ENCODE results near the gene KRT5.

KRT5 gene

GRCh38 chr12:52539083-52539820 is 19.1 kb upstream of the KRT5 start:
- Histone ChIP-seq H3K27ac (ENCODE audit: insufficient read depth, low read length, poor library complexity, severe bottlenecking) (no peak overlapping the region), H3K36me3 (ENCODE audit: control insufficient read depth, insufficient read depth, low read length) (no peaks in the 10 kb centered on the region), H3K4me1 (ENCODE audit: control insufficient read depth, insufficient read depth, low read length, poor library complexity, severe bottlenecking) (no peaks in the 10 kb centered on the region), H3K27me3 (replicated peaks; ENCODE audit: control insufficient read depth, insufficient read depth, low read length, poor library complexity, severe bottlenecking) (no peaks in the 10 kb centered on the region), H3K9me3 (ENCODE audit: control insufficient read depth, low read length) (no peaks in the 10 kb centered on the region), H3K4me3 (ENCODE audit: insufficient read depth, low read depth, low read length, poor library complexity, severe bottlenecking) (no peak overlapping the region)
- DNase-seq = no peak

DNA sequence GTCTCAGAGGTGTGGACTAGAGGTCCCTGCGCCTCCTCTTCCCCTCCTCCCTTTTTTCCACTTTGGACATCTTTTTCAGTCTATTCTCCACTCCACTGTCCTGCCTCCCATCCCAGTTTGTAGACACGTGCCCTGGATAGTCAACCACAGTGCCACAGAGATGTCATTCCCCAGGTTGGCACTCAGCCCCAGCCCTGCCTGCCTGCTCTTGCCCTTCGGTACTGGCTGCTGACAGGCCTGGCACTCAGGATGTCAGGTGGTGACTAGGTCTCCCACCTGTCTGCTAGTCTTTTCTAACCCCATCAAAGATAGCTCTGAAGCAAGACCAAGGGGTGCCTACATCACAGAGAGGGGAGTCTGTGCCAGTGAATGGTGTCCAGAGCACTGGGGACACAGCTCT is 16.9 kb upstream of the KRT5 start:
- H3K4me3 ChIP-seq (ENCODE audit: insufficient read depth, low read depth, low read length, poor library complexity, severe bottlenecking) = no peak overlapping the region
- no peaks in the 10 kb centered on the region for H3K27me3 ChIP-seq (replicated peaks; ENCODE audit: control insufficient read depth, insufficient read depth, low read length, poor library complexity, severe bottlenecking)
- H3K36me3 ChIP-seq (ENCODE audit: control insufficient read depth, insufficient read depth, low read length) = no peaks in the 10 kb centered on the region
- no peaks in the 10 kb centered on the region for H3K4me1 ChIP-seq (ENCODE audit: control insufficient read depth, insufficient read depth, low read length, poor library complexity, severe bottlenecking)
- DNase-seq = no peak
- no peak overlapping the region for H3K27ac ChIP-seq (ENCODE audit: insufficient read depth, low read length, poor library complexity, severe bottlenecking)
- H3K9me3 ChIP-seq (ENCODE audit: control insufficient read depth, low read length) = no peaks in the 10 kb centered on the region

DNA sequence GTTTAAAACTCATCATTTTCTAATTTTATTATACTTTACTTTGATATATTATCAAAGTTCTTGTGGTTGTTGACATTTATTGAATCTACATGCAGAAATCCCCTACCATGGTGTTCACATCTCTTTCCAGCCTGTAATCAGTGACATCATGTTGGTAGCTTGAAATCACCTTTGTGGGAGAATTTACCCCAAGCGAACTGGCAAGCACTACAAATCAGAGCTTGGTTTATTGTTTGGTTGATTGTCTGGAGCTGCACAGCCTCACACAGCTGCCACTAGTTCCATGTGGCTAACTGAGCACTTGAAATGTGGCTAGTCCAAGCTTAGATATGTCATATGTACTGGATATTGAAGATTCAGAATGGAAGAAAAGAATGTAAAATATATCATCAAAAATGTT is 15.4 kb upstream of the KRT5 start:
- H3K27me3 ChIP-seq (replicated peaks; ENCODE audit: control insufficient read depth, insufficient read depth, low read length, poor library complexity, severe bottlenecking) = no peaks in the 10 kb centered on the region
- H3K36me3 ChIP-seq (ENCODE audit: control insufficient read depth, insufficient read depth, low read length) = no peaks in the 10 kb centered on the region
- H3K27ac ChIP-seq (ENCODE audit: insufficient read depth, low read length, poor library complexity, severe bottlenecking) = no peak overlapping the region
- no peak for DNase-seq
- no peak overlapping the region for H3K4me3 ChIP-seq (ENCODE audit: insufficient read depth, low read depth, low read length, poor library complexity, severe bottlenecking)
- H3K9me3 ChIP-seq (ENCODE audit: control insufficient read depth, low read length) = no peaks in the 10 kb centered on the region
- H3K4me1 ChIP-seq (ENCODE audit: control insufficient read depth, insufficient read depth, low read length, poor library complexity, severe bottlenecking) = no peaks in the 10 kb centered on the region

DNA sequence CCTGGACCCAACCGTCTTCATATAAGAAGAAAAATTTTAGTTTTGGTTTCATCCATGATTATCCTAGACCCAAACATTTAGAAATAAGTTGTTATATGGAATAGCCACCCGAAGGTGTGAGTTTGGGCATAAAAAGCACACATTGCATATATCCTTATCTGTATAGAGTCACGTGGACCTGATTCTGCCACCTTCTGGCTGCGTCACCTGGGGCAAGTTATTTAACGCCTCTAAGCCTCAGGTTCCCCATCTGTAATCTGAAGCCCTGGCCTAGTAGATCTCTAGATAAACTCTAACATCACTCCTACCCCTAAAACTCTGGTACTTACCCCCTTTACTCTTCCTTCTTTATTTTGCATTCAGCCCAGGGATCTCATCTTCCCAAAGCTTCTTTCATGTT is 14.3 kb upstream of the KRT5 start:
- Histone ChIP-seq H3K4me3 (ENCODE audit: insufficient read depth, low read depth, low read length, poor library complexity, severe bottlenecking) (no peak overlapping the region), H3K27ac (ENCODE audit: insufficient read depth, low read length, poor library complexity, severe bottlenecking) (no peak overlapping the region), H3K27me3 (replicated peaks; ENCODE audit: control insufficient read depth, insufficient read depth, low read length, poor library complexity, severe bottlenecking) (no peaks in the 10 kb centered on the region), H3K4me1 (ENCODE audit: control insufficient read depth, insufficient read depth, low read length, poor library complexity, severe bottlenecking) (no peaks in the 10 kb centered on the region), H3K9me3 (ENCODE audit: control insufficient read depth, low read length) (no peaks in the 10 kb centered on the region), H3K36me3 (ENCODE audit: control insufficient read depth, insufficient read depth, low read length) (no peaks in the 10 kb centered on the region)
- no peak for DNase-seq

GRCh38 chr12:52533686-52534470 is 13.7 kb upstream of the KRT5 start:
- Histone ChIP-seq H3K36me3 (ENCODE audit: control insufficient read depth, insufficient read depth, low read length) (no peaks in the 10 kb centered on the region), H3K9me3 (ENCODE audit: control insufficient read depth, low read length) (no peaks in the 10 kb centered on the region), H3K4me3 (ENCODE audit: insufficient read depth, low read depth, low read length, poor library complexity, severe bottlenecking) (no peak overlapping the region), H3K27ac (ENCODE audit: insufficient read depth, low read length, poor library complexity, severe bottlenecking) (no peak overlapping the region), H3K4me1 (ENCODE audit: control insufficient read depth, insufficient read depth, low read length, poor library complexity, severe bottlenecking) (no peaks in the 10 kb centered on the region), H3K27me3 (replicated peaks; ENCODE audit: control insufficient read depth, insufficient read depth, low read length, poor library complexity, severe bottlenecking) (no peaks in the 10 kb centered on the region)
- no peak for DNase-seq

DNA sequence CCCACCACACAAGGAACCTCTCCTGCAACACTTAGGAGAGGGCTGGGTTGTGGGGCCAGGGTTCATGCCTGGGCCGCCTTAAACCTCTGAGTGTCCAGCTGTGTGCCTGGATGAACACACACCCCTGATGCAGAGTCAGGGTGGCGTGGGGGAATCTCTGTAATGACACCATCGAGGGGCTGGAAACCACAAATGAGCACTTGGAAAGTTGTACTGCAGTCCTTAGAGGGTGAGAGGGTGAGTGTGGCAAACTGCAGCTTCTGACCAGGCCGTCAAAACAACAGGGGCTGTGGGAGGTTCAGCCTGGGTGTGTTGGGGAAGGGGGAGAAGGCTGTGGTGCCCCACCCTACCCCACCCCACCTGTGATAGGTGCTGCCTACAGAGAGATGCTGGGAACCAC is 12.4 kb upstream of the KRT5 start:
- Histone ChIP-seq H3K27ac (ENCODE audit: insufficient read depth, low read length, poor library complexity, severe bottlenecking) (no peak overlapping the region), H3K4me3 (ENCODE audit: insufficient read depth, low read depth, low read length, poor library complexity, severe bottlenecking) (no peak overlapping the region), H3K36me3 (ENCODE audit: control insufficient read depth, insufficient read depth, low read length) (no peaks in the 10 kb centered on the region), H3K9me3 (ENCODE audit: control insufficient read depth, low read length) (no peaks in the 10 kb centered on the region), H3K4me1 (ENCODE audit: control insufficient read depth, insufficient read depth, low read length, poor library complexity, severe bottlenecking) (no peaks in the 10 kb centered on the region), H3K27me3 (replicated peaks; ENCODE audit: control insufficient read depth, insufficient read depth, low read length, poor library complexity, severe bottlenecking) (no peaks in the 10 kb centered on the region)
- no peak for DNase-seq

GRCh38 chr12:52531566-52532300 is 11.5 kb upstream of the KRT5 start:
- no peaks in the 10 kb centered on the region for H3K4me1 ChIP-seq (ENCODE audit: control insufficient read depth, insufficient read depth, low read length, poor library complexity, severe bottlenecking)
- no peak for DNase-seq

DNA sequence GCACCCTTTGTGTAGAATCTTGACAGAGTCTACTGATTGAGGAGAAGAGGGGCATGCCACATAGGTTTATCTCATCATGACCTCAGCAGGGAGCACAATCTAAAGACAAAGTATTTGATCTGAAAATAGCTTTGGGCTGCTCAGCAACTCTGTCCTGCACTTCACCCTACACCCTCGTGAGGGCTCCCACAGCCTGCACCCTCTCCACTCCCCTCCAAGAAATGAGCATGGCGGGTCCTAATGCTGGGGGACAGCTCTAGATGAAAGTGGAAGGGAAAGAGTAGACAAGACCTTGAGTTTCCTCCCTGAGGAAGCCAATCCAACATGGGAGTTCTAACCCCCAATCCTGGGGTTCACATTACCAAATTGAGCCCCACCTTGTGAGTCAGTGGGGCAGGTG is 10.7 kb upstream of the KRT5 start:
- Histone ChIP-seq H3K27me3 (replicated peaks; ENCODE audit: control insufficient read depth, insufficient read depth, low read length, poor library complexity, severe bottlenecking) (no peaks in the 10 kb centered on the region), H3K36me3 (ENCODE audit: control insufficient read depth, insufficient read depth, low read length) (no peaks in the 10 kb centered on the region), H3K4me1 (ENCODE audit: control insufficient read depth, insufficient read depth, low read length, poor library complexity, severe bottlenecking) (no peaks in the 10 kb centered on the region), H3K4me3 (ENCODE audit: insufficient read depth, low read depth, low read length, poor library complexity, severe bottlenecking) (no peak overlapping the region), H3K9me3 (ENCODE audit: control insufficient read depth, low read length) (no peaks in the 10 kb centered on the region), H3K27ac (ENCODE audit: insufficient read depth, low read length, poor library complexity, severe bottlenecking) (no peak overlapping the region)
- DNase-seq = no peak

More at GRCh38 chr12:52531566-52532300, 11.5 kb upstream of the KRT5 start:
- Histone ChIP-seq H3K9me3 (ENCODE audit: control insufficient read depth, low read length) (no peaks in the 10 kb centered on the region), H3K36me3 (ENCODE audit: control insufficient read depth, insufficient read depth, low read length) (no peaks in the 10 kb centered on the region), H3K27ac (ENCODE audit: insufficient read depth, low read length, poor library complexity, severe bottlenecking) (no peak overlapping the region), H3K27me3 (replicated peaks; ENCODE audit: control insufficient read depth, insufficient read depth, low read length, poor library complexity, severe bottlenecking) (no peaks in the 10 kb centered on the region), H3K4me3 (ENCODE audit: insufficient read depth, low read depth, low read length, poor library complexity, severe bottlenecking) (no peak overlapping the region)

- H3K4me3 ChIP-seq (ENCODE audit: insufficient read depth, low read depth, low read length, poor library complexity, severe bottlenecking) = no peak overlapping the region
- no peaks in the 10 kb centered on the region for H3K36me3 ChIP-seq (ENCODE audit: control insufficient read depth, insufficient read depth, low read length)
- no peaks in the 10 kb centered on the region for H3K27me3 ChIP-seq (replicated peaks; ENCODE audit: control insufficient read depth, insufficient read depth, low read length, poor library complexity, severe bottlenecking)
- no peak for DNase-seq
- H3K9me3 ChIP-seq (ENCODE audit: control insufficient read depth, low read length) = no peaks in the 10 kb centered on the region
- no peaks in the 10 kb centered on the region for H3K4me1 ChIP-seq (ENCODE audit: control insufficient read depth, insufficient read depth, low read length, poor library complexity, severe bottlenecking)
- H3K27ac ChIP-seq (ENCODE audit: insufficient read depth, low read length, poor library complexity, severe bottlenecking) = no peak overlapping the region
These were observed 10.2 kb upstream of the KRT5 start for GRCh38 chr12:52530366-52530765.

DNA sequence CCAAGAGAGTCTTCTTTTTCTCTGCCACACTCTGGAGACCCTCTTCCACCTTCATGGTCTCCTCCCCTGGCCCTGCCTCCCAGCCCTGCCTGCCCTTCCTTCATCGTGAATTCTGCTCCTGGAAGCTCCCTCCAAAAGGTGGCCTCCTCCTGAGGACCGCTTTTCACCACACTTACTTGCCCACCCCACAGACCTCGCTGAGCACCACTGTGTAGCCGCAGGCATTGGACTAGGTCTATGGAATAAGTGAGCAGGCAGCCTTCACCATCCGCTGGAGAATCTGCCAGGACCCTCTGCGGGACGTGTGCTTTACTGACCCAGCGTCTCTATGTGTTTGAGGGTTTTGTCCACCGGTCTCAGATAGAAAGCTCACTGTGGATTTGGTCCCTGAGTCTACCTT is 9.7 kb upstream of the KRT5 start:
- no peak for DNase-seq
- H3K4me1 ChIP-seq (ENCODE audit: control insufficient read depth, insufficient read depth, low read length, poor library complexity, severe bottlenecking) = no peaks in the 10 kb centered on the region
- no peaks in the 10 kb centered on the region for H3K36me3 ChIP-seq (ENCODE audit: control insufficient read depth, insufficient read depth, low read length)

More for the DNA sequence above, 9.7 kb upstream of the KRT5 start:
- Histone ChIP-seq H3K4me3 (ENCODE audit: insufficient read depth, low read depth, low read length, poor library complexity, severe bottlenecking) (no peak overlapping the region), H3K27me3 (replicated peaks; ENCODE audit: control insufficient read depth, insufficient read depth, low read length, poor library complexity, severe bottlenecking) (no peaks in the 10 kb centered on the region), H3K27ac (ENCODE audit: insufficient read depth, low read length, poor library complexity, severe bottlenecking) (no peak overlapping the region), H3K9me3 (ENCODE audit: control insufficient read depth, low read length) (no peaks in the 10 kb centered on the region)

All from effector memory CD4-positive, alpha-beta T cell (primary cell).